ENCODE data around the gene RIIAD1.

RIIAD1 gene

GRCh38 chr1:151715726-151716404 lies 5.5 kb upstream of the RIIAD1 start:
- DNase-seq (ENCODE audit: low read depth) = no peak

GRCh38 chr1:151716405-151716762 lies 4.9 kb upstream of the RIIAD1 start:
- no peak overlapping the region for H3K4me3 ChIP-seq (ENCODE audit: low read depth, low read length)
- no peak for DNase-seq (ENCODE audit: low read depth)
- no peak for TF ChIP-seq CTCF (conservative IDR thresholded peaks at IDR 0.05; ENCODE audit: low read depth, low read length)

More at GRCh38 chr1:151715726-151716404, 5.5 kb upstream of the RIIAD1 start:
- no peak overlapping the region for H3K4me3 ChIP-seq (ENCODE audit: low read depth, low read length)
- TF ChIP-seq CTCF (conservative IDR thresholded peaks at IDR 0.05; ENCODE audit: low read depth, low read length) = peak; percentile 9

DNA sequence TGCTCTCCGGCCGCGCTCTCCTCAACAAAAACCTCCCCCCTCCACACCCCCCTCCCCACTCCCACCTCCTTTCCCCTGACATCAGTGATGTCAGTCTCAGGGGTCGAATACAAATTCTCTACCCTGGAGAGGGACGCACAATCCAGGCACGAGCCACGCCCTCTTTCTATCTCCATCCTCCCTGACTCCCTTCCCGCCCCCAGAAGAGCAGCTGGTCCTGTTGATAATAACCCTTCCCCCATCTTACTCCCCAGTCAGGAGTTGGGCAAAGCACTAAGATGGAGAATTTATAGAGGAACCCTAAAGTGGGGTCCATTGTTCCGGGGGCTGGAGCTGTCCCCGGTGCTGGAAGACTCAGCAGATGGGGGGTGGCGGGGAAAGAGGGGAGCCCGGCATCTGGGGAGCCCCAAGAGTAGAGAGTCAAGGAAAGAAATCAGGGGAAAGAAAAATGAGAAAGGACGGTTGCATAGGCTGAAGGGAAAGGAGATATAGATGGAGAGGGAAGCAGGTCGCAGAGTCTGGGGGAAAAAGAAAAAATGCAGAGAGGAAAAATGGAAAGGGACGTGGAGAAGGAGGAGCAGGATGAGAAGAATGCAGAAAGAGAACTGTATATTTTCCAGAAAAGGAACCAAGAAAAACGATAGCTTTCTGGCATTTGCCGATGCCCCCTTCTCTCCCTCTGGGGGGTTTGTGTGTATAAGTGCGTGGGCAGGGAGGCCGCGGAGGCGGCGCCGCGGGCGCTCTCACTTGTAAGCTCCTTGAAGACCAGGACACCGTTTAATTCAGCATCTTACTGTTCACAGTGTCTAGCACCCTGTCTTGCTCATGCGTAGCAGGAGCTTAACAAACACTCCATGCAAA lies 4.3 kb upstream of the RIIAD1 start, which contains the start of gene CELF3:
Gene CELF3, minus strand, starts transcription at position 33 of the 861 bp plus-strand sequence. CDS start 783 bp downstream, outside the sequence.
- no peak for TF ChIP-seq CTCF (conservative IDR thresholded peaks at IDR 0.05; ENCODE audit: low read depth, low read length)
- DNase-seq (ENCODE audit: low read depth) = peak; percentile 9
- no peak within 1 kb of the TSS for H3K4me3 ChIP-seq (ENCODE audit: low read depth, low read length)

DNA sequence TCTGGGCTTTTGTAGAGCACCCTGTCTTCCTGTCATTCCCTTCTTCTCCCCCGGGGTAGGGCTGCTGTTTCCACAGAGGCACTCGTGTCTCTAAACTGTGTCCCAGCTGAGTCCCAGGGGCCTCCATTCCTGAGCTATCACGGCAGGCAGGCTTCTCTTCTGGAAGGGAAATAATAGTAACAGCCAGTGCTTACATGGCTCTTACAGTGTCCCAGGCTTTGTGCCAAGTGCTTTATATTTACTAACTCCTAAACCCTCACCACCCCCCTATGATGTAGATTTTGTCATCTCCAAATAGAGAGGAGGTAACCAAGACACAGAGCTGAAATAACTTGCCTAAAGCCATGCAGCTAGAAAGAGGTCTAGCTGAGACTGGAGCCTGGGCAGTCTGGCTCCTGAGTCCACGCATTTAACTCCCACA lies 3.3 kb upstream of the RIIAD1 start:
- DNase-seq (ENCODE audit: low read depth) = peak; percentile 6
- H3K4me3 ChIP-seq (ENCODE audit: low read depth, low read length) = no peak overlapping the region
- no peak for TF ChIP-seq CTCF (conservative IDR thresholded peaks at IDR 0.05; ENCODE audit: low read depth, low read length)

DNA sequence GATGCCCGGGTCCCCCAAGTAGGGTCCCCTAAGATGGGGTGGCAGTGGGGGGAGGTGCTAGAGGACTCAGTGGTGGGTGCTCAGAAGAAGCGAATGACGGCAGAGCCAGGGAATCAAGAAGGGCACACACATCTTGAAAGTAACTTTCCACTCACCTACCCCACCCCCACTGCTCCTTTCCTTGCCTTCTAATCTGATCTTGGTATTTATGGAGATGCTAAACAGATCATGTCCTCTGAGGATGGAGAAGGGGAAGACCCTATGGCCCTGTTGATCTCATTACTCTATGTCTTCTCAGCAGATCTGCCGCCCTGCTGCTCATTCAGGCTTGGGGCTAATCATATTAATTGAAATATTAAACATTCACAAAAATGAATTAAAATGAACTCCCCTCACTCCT lies 2.7 kb upstream of the RIIAD1 start:
- no peak for TF ChIP-seq CTCF (conservative IDR thresholded peaks at IDR 0.05; ENCODE audit: low read depth, low read length)
- H3K4me3 ChIP-seq (ENCODE audit: low read depth, low read length) = no peak overlapping the region
- no peak for DNase-seq (ENCODE audit: low read depth)

DNA sequence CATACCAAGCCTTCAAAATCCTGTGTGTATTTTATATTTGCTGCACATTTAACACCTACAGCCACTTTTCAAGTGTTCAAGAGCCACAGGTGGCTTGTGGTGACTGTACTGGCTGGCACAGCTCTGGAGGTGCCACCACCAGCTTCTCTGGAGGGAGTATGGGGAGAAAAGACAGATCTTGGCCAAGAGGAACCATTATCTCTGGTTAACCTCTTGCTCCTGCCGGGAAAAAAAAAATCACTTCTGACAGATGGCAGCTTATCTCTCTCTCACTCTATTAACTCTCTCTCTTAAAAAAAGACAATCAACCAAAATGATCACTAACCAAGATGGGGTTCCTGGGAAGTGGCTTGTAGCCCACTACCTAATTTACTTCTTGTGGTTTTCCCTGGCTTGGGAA lies 1.2 kb upstream of the RIIAD1 start:
- H3K4me3 ChIP-seq (ENCODE audit: low read depth, low read length) = peak overlapping the region; percentile 47
- TF ChIP-seq CTCF (conservative IDR thresholded peaks at IDR 0.05; ENCODE audit: low read depth, low read length) = no peak
- no peak for DNase-seq (ENCODE audit: low read depth)

Measured in choroid plexus epithelial cell (primary cell).